ENCODE measurements around the gene CDIP1.

The CDIP1 gene

DNA sequence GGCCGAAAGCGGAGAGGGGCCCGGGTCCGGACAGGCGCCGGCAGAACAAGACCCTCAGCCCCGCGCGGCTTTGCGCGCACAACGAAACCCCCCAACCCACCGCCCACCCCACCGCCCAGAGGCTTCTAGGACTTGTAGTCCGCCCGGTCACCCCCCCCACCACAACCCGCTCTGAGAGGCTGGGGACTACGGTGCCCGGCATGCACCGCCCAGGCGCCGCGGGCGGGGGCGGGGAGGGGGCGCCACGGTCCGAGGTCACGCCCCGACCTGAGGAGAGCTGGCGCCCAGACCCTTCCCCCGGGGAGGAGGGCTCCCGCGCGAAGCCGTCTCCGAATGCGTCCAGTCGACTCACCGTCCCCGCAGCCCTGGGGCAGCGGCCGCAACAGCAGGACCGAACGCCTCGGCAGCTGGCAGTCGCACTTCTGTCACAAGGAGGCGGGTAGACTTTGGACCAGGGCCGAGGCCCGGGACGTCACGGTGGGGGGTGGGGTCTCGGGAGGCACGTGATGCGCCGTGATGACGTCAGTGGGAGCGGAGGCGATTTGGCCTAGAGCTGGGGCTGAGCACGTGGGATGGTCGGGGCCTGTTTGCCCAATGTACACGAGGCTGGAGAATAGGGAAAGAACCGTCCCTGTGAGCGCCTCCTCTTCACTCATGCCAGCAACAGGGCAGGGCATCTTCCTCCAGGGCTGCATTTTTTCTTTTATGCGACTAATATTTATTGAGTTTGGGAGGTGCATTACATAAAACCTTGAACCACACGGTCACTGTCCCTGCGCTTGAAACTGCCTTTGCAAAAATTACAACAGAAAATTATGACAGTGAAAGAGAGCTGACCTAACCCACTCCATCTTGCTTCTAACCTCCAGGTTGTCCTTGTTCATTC is at the start of gene CDIP1:
CDIP1 (minus strand) TSS at position 424 of the 886 bp plus-strand sequence. CDS start 24,643 bp downstream, outside the sequence.
- H4K20me1 ChIP-seq (ENCODE audit: insufficient read depth, low read length), result no peaks in the 10 kb centered on the region
- TF ChIP-seq CTCF (IDR thresholded peaks at IDR 0.05; ENCODE audit: borderline replicate concordance, extremely low read depth, low read length, poor library complexity, severe bottlenecking), result no peak
- TF ChIP-seq EZH2 (IDR thresholded peaks at IDR 0.05; ENCODE audit: borderline replicate concordance, low read depth, low read length, severe bottlenecking), result no peak
- peaks cover 5% of the 10 kb centered on the region for H3K27me3 ChIP-seq (ENCODE audit: insufficient read depth, low read length, poor library complexity)
- no peak for ATAC-seq (ENCODE audit: insufficient read depth, low read depth)
- no peaks in the 10 kb centered on the region for H3K9me3 ChIP-seq (ENCODE audit: insufficient read depth, low read length, severe bottlenecking)
- no peak within 1 kb of the TSS for H3K4me3 ChIP-seq (ENCODE audit: low read depth in 1 of 2, low read length in 2 of 2)
- H3K4me1 ChIP-seq (ENCODE audit: insufficient read depth, low read length), result no peaks in the 10 kb centered on the region
- H3K79me2 ChIP-seq (ENCODE audit: insufficient read depth, low read length), result no peaks in the 10 kb centered on the region
- H3K4me2 ChIP-seq (ENCODE audit: insufficient read depth, low read length), result no peak within 1 kb of the TSS
- H3K27ac ChIP-seq (ENCODE audit: low read length), result no peak within 1 kb of the TSS
- DNase-seq, result no peak
- H2AFZ ChIP-seq (ENCODE audit: low read depth, low read length), result no peak within 1 kb of the TSS
- no peaks in the 10 kb centered on the region for H3K36me3 ChIP-seq (ENCODE audit: insufficient read depth, low read length)
- H3K9ac ChIP-seq (ENCODE audit: low read depth, low read length), result no peak within 1 kb of the TSS

DNA sequence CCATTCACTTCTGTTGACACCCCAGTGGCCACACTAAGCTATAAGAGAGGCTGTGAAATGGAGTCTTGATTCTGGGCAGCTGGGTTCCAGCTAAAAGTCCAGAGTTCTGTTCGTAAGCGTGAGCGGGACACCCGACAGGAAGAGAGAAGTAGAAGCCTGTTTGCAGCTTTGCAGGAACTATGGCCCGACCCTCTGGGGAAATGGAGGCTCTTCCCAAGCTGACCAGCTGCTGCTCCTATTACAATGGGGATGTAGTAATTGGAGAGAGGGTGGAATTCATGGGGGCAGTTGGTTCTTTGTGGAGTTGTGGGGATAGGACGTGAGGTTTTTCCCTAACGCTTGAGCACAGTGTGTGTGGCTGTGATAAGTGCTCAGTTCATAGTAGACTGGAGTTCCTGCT is 47.7 kb upstream of the CDIP1 start:
- no peak for ATAC-seq (ENCODE audit: insufficient read depth, low read depth)
- H2AFZ ChIP-seq (ENCODE audit: low read depth, low read length), result no peak overlapping the region
- H3K36me3 ChIP-seq (ENCODE audit: insufficient read depth, low read length), result no peaks in the 10 kb centered on the region
- no peak overlapping the region for H3K9ac ChIP-seq (ENCODE audit: low read depth, low read length)
- no peaks in the 10 kb centered on the region for H4K20me1 ChIP-seq (ENCODE audit: insufficient read depth, low read length)
- H3K4me2 ChIP-seq (ENCODE audit: insufficient read depth, low read length), result no peak overlapping the region
- no peak for TF ChIP-seq EZH2 (IDR thresholded peaks at IDR 0.05; ENCODE audit: borderline replicate concordance, low read depth, low read length, severe bottlenecking)
- TF ChIP-seq CTCF (IDR thresholded peaks at IDR 0.05; ENCODE audit: borderline replicate concordance, extremely low read depth, low read length, poor library complexity, severe bottlenecking), result no peak
- H3K79me2 ChIP-seq (ENCODE audit: insufficient read depth, low read length), result no peaks in the 10 kb centered on the region
- no peaks in the 10 kb centered on the region for H3K4me1 ChIP-seq (ENCODE audit: insufficient read depth, low read length)
- H3K27ac ChIP-seq (ENCODE audit: low read length), result no peak overlapping the region
- H3K9me3 ChIP-seq (ENCODE audit: insufficient read depth, low read length, severe bottlenecking), result no peaks in the 10 kb centered on the region
- peaks cover 10% of the 10 kb centered on the region for H3K27me3 ChIP-seq (ENCODE audit: insufficient read depth, low read length, poor library complexity)
- DNase-seq, result no peak
- H3K4me3 ChIP-seq (ENCODE audit: low read depth in 1 of 2, low read length in 2 of 2), result no peak overlapping the region

DNA sequence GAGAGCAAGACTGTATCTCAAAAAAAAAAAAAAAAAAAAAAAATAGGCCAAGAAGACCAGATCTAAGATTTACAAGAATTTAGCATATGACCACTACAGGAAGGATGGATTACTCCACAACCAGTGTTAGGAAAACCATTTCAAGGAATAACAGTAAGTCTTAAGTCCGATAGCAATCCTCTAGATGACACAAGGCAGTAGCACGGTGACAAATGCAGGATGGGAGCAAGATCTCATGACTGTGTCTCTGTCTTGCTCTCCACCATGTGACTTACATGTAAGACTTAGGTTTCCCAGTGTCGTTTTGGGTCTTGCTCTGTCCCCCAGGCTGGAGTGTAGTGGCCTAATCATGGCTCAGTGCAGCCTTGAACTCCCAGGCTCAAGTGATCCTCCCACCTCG is 45.3 kb upstream of the CDIP1 start:
- Histone ChIP-seq H3K4me2 (ENCODE audit: insufficient read depth, low read length) (no peak overlapping the region), H3K9me3 (ENCODE audit: insufficient read depth, low read length, severe bottlenecking) (no peaks in the 10 kb centered on the region), H3K4me3 (ENCODE audit: low read depth in 1 of 2, low read length in 2 of 2) (no peak overlapping the region), H3K27me3 (ENCODE audit: insufficient read depth, low read length, poor library complexity) (peaks cover 10% of the 10 kb centered on the region), H3K9ac (ENCODE audit: low read depth, low read length) (no peak overlapping the region), H3K36me3 (ENCODE audit: insufficient read depth, low read length) (no peaks in the 10 kb centered on the region), H3K79me2 (ENCODE audit: insufficient read depth, low read length) (no peaks in the 10 kb centered on the region), H2AFZ (ENCODE audit: low read depth, low read length) (no peak overlapping the region), H4K20me1 (ENCODE audit: insufficient read depth, low read length) (no peaks in the 10 kb centered on the region), H3K27ac (ENCODE audit: low read length) (no peak overlapping the region), H3K4me1 (ENCODE audit: insufficient read depth, low read length) (no peaks in the 10 kb centered on the region)
- TF ChIP-seq CTCF (IDR thresholded peaks at IDR 0.05; ENCODE audit: borderline replicate concordance, extremely low read depth, low read length, poor library complexity, severe bottlenecking), result no peak
- TF ChIP-seq EZH2 (IDR thresholded peaks at IDR 0.05; ENCODE audit: borderline replicate concordance, low read depth, low read length, severe bottlenecking), result no peak
- no peak for ATAC-seq (ENCODE audit: insufficient read depth, low read depth)
- DNase-seq, result no peak

Data from DND-41 (cell line).